HepG2 (cell line): ENCODE results near the gene TCEANC. TPM values are rescaled to one million over a fixed set of nuclear protein-coding genes. Genes with fewer than 3 reads are reported as not detected.

Experiments used
- ATAC-seq: fragments of 200-7000 bp; cut with Tn5 transposase; 3 replicates; pipeline ENCODE4 v1.9.1; 2020; ENCODE audit warnings: mild to moderate bottlenecking, moderate library complexity
- BruUV-seq: library from RNA; stranded (reverse); fragments of 400-500 nt; replicated peaks from 2 replicates; lab custom pipeline; 2021; lab: Mats Ljungman, UMichigan
- CTCF ChIA-PET: fragments of 300-600 bp; formaldehyde crosslinking; extraction: SDS; loops from one replicate; lab custom pipeline; 2021; ENCODE audit warnings: low total read pairs, inconsistent platforms, low intra/inter-chr PET ratio; lab: Yijun Ruan, JAX
- POLR2A ChIA-PET: fragments of 350-600 bp; sonication (Branson Sonifier 250); formaldehyde crosslinking; loops from one replicate; lab custom pipeline; 2020; ENCODE audit warnings: antibody characterized with exemption, inconsistent platforms; lab: Yijun Ruan, JAX
- DNase-seq: peaks from one replicate; pipeline ENCODE4 v3.0.0-alpha.2; 2015; ENCODE audit warnings: low spot score
- FAIRE-seq: peaks from 3 replicates; lab custom pipeline; 2011; peaks lifted over from hg19 to GRCh38; lab: Jason Lieb, UNC
- H2AFZ ChIP-seq: one replicate; pipeline ENCODE4 v1.6.1; 2011; ENCODE audit warnings: low read length, inconsistent platforms
- H3K27ac ChIP-seq: fragments of 300-600 bp; 3 replicates; pipeline ENCODE4 v1.8.0; 2011; ENCODE audit warnings: mixed run types, mild to moderate bottlenecking, mixed read lengths, low read length, inconsistent platforms; ENCODE audit not compliant: insufficient read depth; ENCODE audit errors: extremely low read length
- H3K27me3 ChIP-seq, 2 experiments: fragments of 200-600 bp in 1 of 2; 2 replicates in 1 of 2; 3 replicates in 1 of 2; pipeline versions ENCODE4 v1.6.0 to v1.8.0; 2011; ENCODE audit warnings: low read length in 2 of 2, mild to moderate bottlenecking in 2 of 2, moderate library complexity in 2 of 2, inconsistent platforms in 1 of 2; ENCODE audit not compliant: insufficient read depth in 2 of 2, control insufficient read depth in 1 of 2
- H3K36me3 ChIP-seq, 2 experiments: fragments of 200-600 bp in 1 of 2; replicated peaks in 1 of 2; 2 replicates in 1 of 2; 3 replicates in 1 of 2; pipeline versions ENCODE4 v1.5.1 to v1.8.0; 2011; ENCODE audit warnings: low read length in 2 of 2, inconsistent platforms in 1 of 2; ENCODE audit not compliant: insufficient read depth in 2 of 2, control insufficient read depth in 1 of 2
- H3K4me1 ChIP-seq: 2 replicates; pipeline ENCODE4 v1.5.1; 2012; ENCODE audit warnings: low read length, inconsistent platforms; ENCODE audit not compliant: insufficient read depth
- H3K4me2 ChIP-seq: 2 replicates; pipeline ENCODE4 v1.6.0; 2011; ENCODE audit warnings: low read depth, low read length, inconsistent platforms
- H3K4me3 ChIP-seq, 3 experiments: fragments of 200-600 bp in 1 of 3; sonication (generic), shearing (Covaris generic) in 1 of 3; replicated peaks in 1 of 3; 2 replicates each; pipeline ENCODE4 v1.5.1; 2011 to 2016; ENCODE audit warnings: low read length in 3 of 3, inconsistent platforms in 2 of 3, low read depth in 2 of 3, mild to moderate bottlenecking in 2 of 3, control low read depth in 1 of 3, mixed read lengths in 1 of 3; ENCODE audit not compliant: insufficient read depth in 1 of 3
- H3K79me2 ChIP-seq: one replicate; pipeline ENCODE4 v1.6.1; 2011; ENCODE audit warnings: low read length, inconsistent platforms; ENCODE audit not compliant: insufficient read depth
- H3K9ac ChIP-seq: 2 replicates; pipeline ENCODE4 v1.6.0; 2011; ENCODE audit warnings: mild to moderate bottlenecking, low read depth, low read length, inconsistent platforms; ENCODE audit not compliant: insufficient read depth
- H3K9me3 ChIP-seq: 2 replicates; pipeline ENCODE4 v1.5.1; 2012; ENCODE audit warnings: mild to moderate bottlenecking, low read length
- H4K20me1 ChIP-seq: 2 replicates; pipeline ENCODE4 v1.6.0; 2011; ENCODE audit warnings: inconsistent platforms, mild to moderate bottlenecking, low read length, moderate library complexity; ENCODE audit not compliant: insufficient read depth
- AHR ChIP-seq: IDR thresholded peaks from 2 replicates; pipeline ENCODE4 v1.6.1; 2018; ENCODE audit warnings: missing genetic modification reagents, missing compliant biosample characterization
- CTCF ChIP-seq: sonication (generic); formaldehyde crosslinking; IDR thresholded peaks from 2 replicates; pipeline ENCODE4 v1.5.0; 2020; ENCODE audit warnings: mild to moderate bottlenecking, missing genetic modification reagents, moderate library complexity
- DBP ChIP-seq: sonication (generic); formaldehyde crosslinking; IDR thresholded peaks from 2 replicates; pipeline ENCODE4 v1.4.0; 2020; ENCODE audit warnings: missing genetic modification reagents; ENCODE audit errors: not compliant biosample characterization
- EP300 ChIP-seq, 3 experiments: sonication (generic) in 1 of 3; formaldehyde crosslinking in 1 of 3; IDR thresholded peaks; 2 replicates each; pipeline versions ENCODE4 v1.5.1 to v1.6.1; 2011 to 2020; ENCODE audit warnings: low read depth in 2 of 3, low read length in 2 of 3, borderline replicate concordance in 1 of 3, improper control_type of control experiment in 1 of 3, mild to moderate bottlenecking in 1 of 3, missing genetic modification reagents in 1 of 3, moderate library complexity in 1 of 3
- FIP1L1 ChIP-seq: fragments of 200-400 bp; formaldehyde crosslinking; IDR thresholded peaks from 2 replicates; pipeline ENCODE4 v1.6.1; 2018; ENCODE audit warnings: low read depth, mild to moderate bottlenecking, low read length, moderate library complexity, borderline replicate concordance; ENCODE audit not compliant: insufficient read depth
- FOXJ3 ChIP-seq: sonication (generic); formaldehyde crosslinking; IDR thresholded peaks from 2 replicates; pipeline ENCODE4 v1.4.0; 2020; ENCODE audit warnings: missing genetic modification reagents, mild to moderate bottlenecking, borderline replicate concordance
- IRF1 ChIP-seq: sonication (generic); formaldehyde crosslinking; IDR thresholded peaks from 2 replicates; pipeline ENCODE4 v1.4.0; 2020; ENCODE audit warnings: low read depth, mild to moderate bottlenecking, missing genetic modification reagents
- MAFG ChIP-seq: sonication (generic); formaldehyde crosslinking; IDR thresholded peaks from 2 replicates; pipeline ENCODE4 v1.5.1; 2020; ENCODE audit warnings: mild to moderate bottlenecking, missing genetic modification reagents
- MAFK ChIP-seq, 2 experiments: IDR thresholded peaks in 1 of 2; conservative IDR thresholded peaks in 1 of 2; 2 replicates each; pipeline ENCODE4 v1.6.1; 2011; ENCODE audit warnings: improper control_type of control experiment in 2 of 2, low read length in 2 of 2
- TCF7 ChIP-seq: sonication (generic); IDR thresholded peaks from 2 replicates; pipeline ENCODE4 v1.6.1; 2016; ENCODE audit warnings: antibody characterized with exemption, low read depth
- THAP8 ChIP-seq: sonication (generic); formaldehyde crosslinking; IDR thresholded peaks from 2 replicates; pipeline ENCODE4 v1.5.1; 2020; ENCODE audit warnings: missing genetic modification reagents, mild to moderate bottlenecking, borderline replicate concordance
- TSC22D2 ChIP-seq: sonication (generic); formaldehyde crosslinking; IDR thresholded peaks from 2 replicates; pipeline ENCODE4 v1.5.1; 2020; ENCODE audit warnings: missing genetic modification reagents, mild to moderate bottlenecking, borderline replicate concordance
- ZBTB8A ChIP-seq: sonication (generic); formaldehyde crosslinking; IDR thresholded peaks from 2 replicates; pipeline ENCODE4 v1.4.0; 2020; ENCODE audit warnings: mild to moderate bottlenecking, low read depth, missing genetic modification reagents, borderline replicate concordance
- ZFP82 ChIP-seq: sonication (generic); formaldehyde crosslinking; IDR thresholded peaks from 2 replicates; pipeline ENCODE4 v1.5.1; 2020; ENCODE audit warnings: mild to moderate bottlenecking, missing genetic modification reagents, borderline replicate concordance
- ZFP90 ChIP-seq: sonication (generic); formaldehyde crosslinking; IDR thresholded peaks from 2 replicates; pipeline ENCODE4 v1.8.0; 2022; ENCODE audit warnings: missing genetic modification reagents, mild to moderate bottlenecking, inconsistent platforms, borderline replicate concordance
- ZFY ChIP-seq: sonication (generic); formaldehyde crosslinking; IDR thresholded peaks from 2 replicates; pipeline ENCODE4 v1.4.0; 2020; ENCODE audit warnings: missing genetic modification reagents
- ZNF510 ChIP-seq: sonication (generic); formaldehyde crosslinking; IDR thresholded peaks from 2 replicates; pipeline ENCODE4 v1.4.0; 2020; ENCODE audit warnings: low read depth, mild to moderate bottlenecking, missing genetic modification reagents
- ZNF562 ChIP-seq: sonication (generic); formaldehyde crosslinking; IDR thresholded peaks from 2 replicates; pipeline ENCODE4 v1.8.0; 2022; ENCODE audit warnings: missing genetic modification reagents, borderline replicate concordance
- WGBS: methylation state at CpG from one replicate; pipeline ENCODE4 v1.1.6; 2017; ENCODE audit warnings: low lambda C conversion rate; 5-methylcytosine and 5-hydroxymethylcytosine counted together
- in situ Hi-C: cut with HindIII; loops from 2 replicates; pipeline ENCODE4 v1.10.0; 2017; ENCODE audit warnings: low pct_unique_long_range_greater_than_20kb; ENCODE audit not compliant: extremely low pct_ligation_motif_present
- intact Hi-C: fragments of 100-400 bp; cut with micrococcal nuclease; formaldehyde crosslinking; loops from one replicate; pipeline ENCODE4 v1.10.0; 2022; ENCODE audit not compliant: unreplicated experiment
- polyA plus RNA-seq, 8 experiments: library from polyadenylated mRNA; depleted of rRNA in 3 of 8; stranded (reverse) in 7 of 8; unstranded in 1 of 8; fragments of >200 nt; fragmentation: Illumina TruSeq in 4 of 8; extraction: Trizol in 4 of 8; gene quantifications; 2 replicates each; pipeline versions ENCODE4 v1.2.1 to v1.2.3, GENCODE V29; 2011 to 2016; ENCODE audit warnings: low read depth in 4 of 8, missing spikeins in 1 of 8, mixed read lengths in 1 of 8; ENCODE audit not compliant: insufficient read depth in 1 of 8
- total RNA-seq, 5 experiments: library from RNA; depleted of rRNA; stranded (reverse); fragments of >200 nt; fragmentation: Illumina TruSeq; extraction: Trizol; gene quantifications; 2 replicates each; pipeline ENCODE4 v1.2.3, GENCODE V29; 2016; ENCODE audit warnings: low read depth in 1 of 5

Gene TCEANC
- total and polyA plus RNA-seq, 2 of the 13 experiments (the other 11 are each of a cell fraction or from before 2014, with no cell fraction given): 0.51 to 0.97 TPM

- TF ChIP-seq ZFY (CRISPR knock-in tag) (no peak), ZBTB8A (CRISPR knock-in tag) (no peak), FOXJ3 (CRISPR knock-in tag) (no peak), EP300 (IDR thresholded peaks at IDR 0.05; ENCODE audit: low read depth in 2 of 2, low read length in 2 of 2) (no peak), EP300 (CRISPR knock-in tag; IDR thresholded peaks at IDR 0.05; ENCODE audit: borderline replicate concordance) (no peak), TCF7 (no peak), MAFG (no peak), ZNF510 (CRISPR knock-in tag) (no peak), MAFK (conservative IDR thresholded peaks at IDR 0.05 in 1 of 2, IDR thresholded peaks at IDR 0.05 in 1 of 2; ENCODE audit: low read length in 2 of 2) (no peak), DBP (CRISPR knock-in tag) (no peak), AHR (CRISPR knock-in tag) (no peak), IRF1 (CRISPR knock-in tag) (no peak), THAP8 (CRISPR knock-in tag) (no peak), ZFP82 (CRISPR knock-in tag) (no peak), CTCF (CRISPR knock-in tag) (no peak), ZNF562 (CRISPR knock-in tag) (no peak), TSC22D2 (CRISPR knock-in tag) (no peak), ZFP90 (CRISPR knock-in tag) (no peak), FIP1L1 (no peak)
- Histone ChIP-seq H3K9me3 (no peaks in the 10 kb centered on the region), H3K79me2 (no peaks in the 10 kb centered on the region), H3K27ac (no peak overlapping the region), H3K4me1 (no peaks in the 10 kb centered on the region), H3K27me3 (0 out of 5 replicates have a peak, but pooled peaks cover 0 to 1% of the 10 kb centered on the region in 2 experiments), H3K36me3 (no peaks in the 10 kb centered on the region), H3K4me3 (no peak overlapping the region), H3K4me2 (no peak overlapping the region), H3K9ac (no peak overlapping the region), H4K20me1 (no peaks in the 10 kb centered on the region), H2AFZ (no peak overlapping the region)
- BruUV-seq: no TSS peak
- FAIRE-seq (no peak), DNase-seq (no peak), ATAC-seq (no peak)
- intact Hi-C loops (no loop called here), in situ Hi-C loops (no loop called here)
- POLR2A ChIA-PET: no interaction called here
- CTCF ChIA-PET: no interaction called here
- WGBS: 0% methylated on average over 2 of the region's 3 CpGs
These were observed 30.5 kb upstream of the TCEANC start for GRCh38 chrX:13622401-13622964.
